Natural killer cell (primary cell): ENCODE measurements around the gene NLRP8. TPM values are rescaled to one million over a fixed set of nuclear protein-coding genes. Genes with fewer than 3 reads are reported as not detected.

Experiments
- ATAC-seq, 3 donors: fragments of 150-1000 bp in 2 of 3; fragments of 200-7000 bp in 1 of 3; cut with Tn5 transposase; 1 replicate in 1 of 3; 2 replicates in 2 of 3; pipeline ENCODE4 v1.10.0; 2021; ENCODE audit warnings: mild to moderate bottlenecking in 2 of 3, moderate library complexity in 2 of 3
- DNase-seq, 2 donors: peaks; one replicate each; pipeline versions ENCODE4 v3.0.0 to v3.0.0-alpha.2; 2013 to 2021; ENCODE audit warnings: mixed read lengths in 1 of 2
- H3K27ac ChIP-seq: one replicate; pipeline ENCODE4 v1.5.1; 2013; ENCODE audit warnings: mild to moderate bottlenecking, low read length
- H3K27me3 ChIP-seq: one replicate; pipeline ENCODE4 v1.6.1; 2013; ENCODE audit warnings: low read length; ENCODE audit not compliant: control insufficient read depth, insufficient read depth
- H3K36me3 ChIP-seq: one replicate; pipeline ENCODE4 v1.6.1; 2013; ENCODE audit warnings: low read length; ENCODE audit not compliant: control insufficient read depth, insufficient read depth
- H3K4me1 ChIP-seq: one replicate; pipeline ENCODE4 v1.6.1; 2013; ENCODE audit warnings: low read length; ENCODE audit not compliant: control insufficient read depth, insufficient read depth
- H3K4me3 ChIP-seq: one replicate; pipeline ENCODE4 v1.5.1; 2013; ENCODE audit warnings: low read length
- H3K9me3 ChIP-seq: one replicate; pipeline ENCODE4 v1.6.1; 2013; ENCODE audit warnings: low read length; ENCODE audit not compliant: control insufficient read depth, insufficient read depth
- H3K27ac Mint-ChIP-seq, 2 donors: one replicate each; pipeline ENCODE4 v1.8.0; 2022; ENCODE audit warnings: mild to moderate bottlenecking in 2 of 2, mixed read lengths in 2 of 2, moderate library complexity in 1 of 2
- H3K27me3 Mint-ChIP-seq, 2 donors: one replicate each; pipeline ENCODE4 v1.8.0; 2022; ENCODE audit warnings: low read depth in 2 of 2, mixed read lengths in 2 of 2
- H3K36me3 Mint-ChIP-seq: one replicate; pipeline ENCODE4 v1.8.0; 2022; ENCODE audit warnings: mixed read lengths
- H3K4me1 Mint-ChIP-seq, 2 donors: one replicate each; pipeline ENCODE4 v1.8.0; 2022; ENCODE audit warnings: mixed read lengths in 2 of 2
- H3K4me3 Mint-ChIP-seq: one replicate; pipeline ENCODE4 v1.8.0; 2022; ENCODE audit warnings: mild to moderate bottlenecking, moderate library complexity, mixed read lengths
- H3K9me3 Mint-ChIP-seq, 2 donors: one replicate each; pipeline ENCODE4 v1.8.0; 2022; ENCODE audit warnings: mixed read lengths in 2 of 2
- CTCF ChIP-seq: fragments of 200-600 bp; IDR thresholded peaks from one replicate; pipeline ENCODE4 v1.8.0; 2022; ENCODE audit warnings: antibody characterized with exemption
- WGBS: methylation state at CpG from one replicate; pipeline ENCODE4 v1.1.7; 2013; ENCODE audit warnings: missing lambda C conversion rate; ENCODE audit not compliant: insufficient coverage; 5-methylcytosine and 5-hydroxymethylcytosine counted together
- intact Hi-C: fragments of 100-400 bp; cut with micrococcal nuclease; formaldehyde crosslinking; loops from one replicate; pipeline ENCODE4 v1.14.2; 2022
- total RNA-seq, 4 donors: library from RNA; stranded (reverse); fragments of 120-200 nt in 1 of 4; gene quantifications; one replicate each; pipeline versions ENCODE4 v1.2.3 to v1.2.4, GENCODE V29; 2013 to 2022

Gene NLRP8
- total RNA-seq, 3 donors from 2014 or later (not counting 1 experiment from before 2014, with no cell fraction given), result not detected

- H3K36me3 Mint-ChIP-seq, result no peaks in the 10 kb centered on the region
- no peak for ATAC-seq
- no peak overlapping the region for H3K4me3 Mint-ChIP-seq
- Histone ChIP-seq H3K9me3 (no peaks in the 10 kb centered on the region), H3K36me3 (no peaks in the 10 kb centered on the region), H3K27ac (no peak overlapping the region), H3K4me1 (no peaks in the 10 kb centered on the region), H3K4me3 (no peak overlapping the region), H3K27me3 (no peaks in the 10 kb centered on the region)
- intact Hi-C loops, result no loop called here
- TF ChIP-seq CTCF, result no peak
- no peaks in the 10 kb centered on the region for H3K4me1 Mint-ChIP-seq
- DNase-seq, result no peak
- 74% methylated on average over 8 of the region's 9 CpGs for WGBS
- H3K9me3 Mint-ChIP-seq, result peaks cover 0 to 8% of the 10 kb centered on the region in 2 donors
- H3K27ac Mint-ChIP-seq, result no peak overlapping the region
- no peaks in the 10 kb centered on the region for H3K27me3 Mint-ChIP-seq
Observed at GRCh38 chr19:55902080-55902751, 45.4 kb upstream of the NLRP8 start.

- Mint-ChIP-seq H3K27me3 (no peaks in the 10 kb centered on the region), H3K4me1 (no peaks in the 10 kb centered on the region), H3K9me3 (peaks cover 4 to 5% of the 10 kb centered on the region in 2 donors), H3K27ac (no peak overlapping the region), H3K4me3 (no peak overlapping the region), H3K36me3 (no peaks in the 10 kb centered on the region)
- no peak for TF ChIP-seq CTCF
- Histone ChIP-seq H3K27me3 (no peaks in the 10 kb centered on the region), H3K4me1 (no peaks in the 10 kb centered on the region), H3K36me3 (no peaks in the 10 kb centered on the region), H3K9me3 (no peaks in the 10 kb centered on the region), H3K4me3 (no peak overlapping the region), H3K27ac (no peak overlapping the region)
- intact Hi-C loops, result no loop called here
- WGBS, result 86% methylated on average over 7 of the region's 7 CpGs
- DNase-seq (no peak), ATAC-seq (no peak)
Observed at GRCh38 chr19:55907286-55907685, 40.3 kb upstream of the NLRP8 start.

- ATAC-seq (no peak), DNase-seq (no peak)
- no peak for TF ChIP-seq CTCF
- no peak overlapping the region for H3K4me3 Mint-ChIP-seq
- Histone ChIP-seq H3K9me3 (no peaks in the 10 kb centered on the region), H3K27ac (no peak overlapping the region), H3K27me3 (no peaks in the 10 kb centered on the region), H3K4me1 (no peaks in the 10 kb centered on the region), H3K36me3 (no peaks in the 10 kb centered on the region), H3K4me3 (no peak overlapping the region)
- H3K27ac Mint-ChIP-seq, result no peak overlapping the region
- no peaks in the 10 kb centered on the region for H3K4me1 Mint-ChIP-seq
- 75% methylated on average over 3 of the region's 3 CpGs for WGBS
- H3K9me3 Mint-ChIP-seq, result peaks cover 4 to 5% of the 10 kb centered on the region in 2 donors
- H3K36me3 Mint-ChIP-seq, result no peaks in the 10 kb centered on the region
- no peaks in the 10 kb centered on the region for H3K27me3 Mint-ChIP-seq
- intact Hi-C loops, result no loop called here
Observed at GRCh38 chr19:55907746-55908145, 39.9 kb upstream of the NLRP8 start.

GRCh38 chr19:55909801-55910200, 37.8 kb upstream of the NLRP8 start:
- no peak for TF ChIP-seq CTCF
- H3K4me1 Mint-ChIP-seq, result no peaks in the 10 kb centered on the region
- Histone ChIP-seq H3K27me3 (no peaks in the 10 kb centered on the region), H3K27ac (no peak overlapping the region), H3K36me3 (no peaks in the 10 kb centered on the region), H3K4me1 (no peaks in the 10 kb centered on the region), H3K4me3 (no peak overlapping the region), H3K9me3 (no peaks in the 10 kb centered on the region)
- ATAC-seq (no peak), DNase-seq (no peak)
- intact Hi-C loops, result no loop called here
- 38% methylated on average over 2 of the region's 2 CpGs for WGBS
- H3K4me3 Mint-ChIP-seq, result no peak overlapping the region
- no peaks in the 10 kb centered on the region for H3K36me3 Mint-ChIP-seq
- H3K27ac Mint-ChIP-seq, result no peak overlapping the region
- H3K9me3 Mint-ChIP-seq, result peaks cover under 1 to 5% of the 10 kb centered on the region in 2 donors
- no peaks in the 10 kb centered on the region for H3K27me3 Mint-ChIP-seq
